Vagina (tissue), 2 donors: ENCODE measurements around the gene BAHCC1.

Experiments
- POLR2AphosphoS5 ChIP-seq, 2 donors: sonication (generic); formaldehyde crosslinking; IDR thresholded peaks; one replicate each; pipeline ENCODE4 v1.9.0; 2017; ENCODE audit warnings: antibody characterized with exemption in 2 of 2, mild to moderate bottlenecking in 2 of 2, low read depth in 1 of 2; ENCODE audit not compliant: insufficient read depth in 1 of 2
- TF ChIP-seq, protein P1 (sequence below), 3 experiments: fragments of 450-650 bp in 2 of 3; fragments of 200-600 bp in 1 of 3; sonication (generic) in 1 of 3; IDR thresholded peaks; one replicate each; pipeline ENCODE4 v1.5.1; 2017 to 2019; ENCODE audit warnings: antibody characterized with exemption in 3 of 3, mild to moderate bottlenecking in 2 of 3, moderate library complexity in 2 of 3

DNA sequence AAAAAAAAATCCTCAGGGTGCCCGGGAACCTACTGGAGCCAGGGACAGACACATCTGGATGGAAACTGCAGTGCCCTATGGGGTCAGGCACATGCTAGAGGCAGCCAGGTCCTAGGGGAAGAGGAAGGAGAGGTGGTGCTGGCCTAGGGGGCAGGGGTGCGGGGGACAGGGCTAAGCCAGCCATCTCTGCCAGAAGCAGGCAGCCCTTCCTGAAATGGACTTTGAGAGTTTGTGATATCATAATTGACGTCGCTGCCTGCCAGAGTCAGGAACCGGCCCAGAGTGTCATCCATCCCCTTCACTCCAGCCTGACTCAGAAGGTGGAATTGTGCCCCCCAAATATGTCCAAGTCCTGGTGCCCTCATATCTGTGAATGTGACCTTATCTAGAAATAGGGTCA lies 25.0 kb upstream of the BAHCC1 start:
- TF ChIP-seq, protein P1, sequence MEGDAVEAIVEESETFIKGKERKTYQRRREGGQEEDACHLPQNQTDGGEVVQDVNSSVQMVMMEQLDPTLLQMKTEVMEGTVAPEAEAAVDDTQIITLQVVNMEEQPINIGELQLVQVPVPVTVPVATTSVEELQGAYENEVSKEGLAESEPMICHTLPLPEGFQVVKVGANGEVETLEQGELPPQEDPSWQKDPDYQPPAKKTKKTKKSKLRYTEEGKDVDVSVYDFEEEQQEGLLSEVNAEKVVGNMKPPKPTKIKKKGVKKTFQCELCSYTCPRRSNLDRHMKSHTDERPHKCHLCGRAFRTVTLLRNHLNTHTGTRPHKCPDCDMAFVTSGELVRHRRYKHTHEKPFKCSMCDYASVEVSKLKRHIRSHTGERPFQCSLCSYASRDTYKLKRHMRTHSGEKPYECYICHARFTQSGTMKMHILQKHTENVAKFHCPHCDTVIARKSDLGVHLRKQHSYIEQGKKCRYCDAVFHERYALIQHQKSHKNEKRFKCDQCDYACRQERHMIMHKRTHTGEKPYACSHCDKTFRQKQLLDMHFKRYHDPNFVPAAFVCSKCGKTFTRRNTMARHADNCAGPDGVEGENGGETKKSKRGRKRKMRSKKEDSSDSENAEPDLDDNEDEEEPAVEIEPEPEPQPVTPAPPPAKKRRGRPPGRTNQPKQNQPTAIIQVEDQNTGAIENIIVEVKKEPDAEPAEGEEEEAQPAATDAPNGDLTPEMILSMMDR (IDR thresholded peaks at IDR 0.05), result no peak
- no peak for TF ChIP-seq POLR2AphosphoS5 (IDR thresholded peaks at IDR 0.05; ENCODE audit: insufficient read depth in 1 of 2, low read depth in 1 of 2)
